Lower leg skin (tissue), 3 donors: ENCODE results near the gene CD81.

Experiments
- CTCF ChIP-seq, 3 donors: fragments of 450-650 bp; IDR thresholded peaks; one replicate each; pipeline ENCODE4 v1.5.1; 2016; ENCODE audit warnings: antibody characterized with exemption in 3 of 3, mild to moderate bottlenecking in 3 of 3, moderate library complexity in 2 of 3
- POLR2A ChIP-seq, 2 donors: fragments of 450-650 bp; IDR thresholded peaks; one replicate each; pipeline ENCODE4 v1.6.1; 2016 to 2017; ENCODE audit warnings: antibody characterized with exemption in 2 of 2, mild to moderate bottlenecking in 1 of 2, moderate library complexity in 1 of 2

GRCh38 chr11:2416765-2417164 lies 39.7 kb downstream of the CD81 start:
- TF ChIP-seq CTCF (IDR thresholded peaks at IDR 0.05) (no peak), POLR2A (IDR thresholded peaks at IDR 0.05) (no peak)
